Measurements from ENCODE around the gene GCNT2. TPM values are rescaled to one million over a fixed set of nuclear protein-coding genes. Genes with fewer than 3 reads are reported as not detected.

The GCNT2 gene
- total RNA-seq, 1 experiment from 2014 or later = 42.8 TPM

DNA sequence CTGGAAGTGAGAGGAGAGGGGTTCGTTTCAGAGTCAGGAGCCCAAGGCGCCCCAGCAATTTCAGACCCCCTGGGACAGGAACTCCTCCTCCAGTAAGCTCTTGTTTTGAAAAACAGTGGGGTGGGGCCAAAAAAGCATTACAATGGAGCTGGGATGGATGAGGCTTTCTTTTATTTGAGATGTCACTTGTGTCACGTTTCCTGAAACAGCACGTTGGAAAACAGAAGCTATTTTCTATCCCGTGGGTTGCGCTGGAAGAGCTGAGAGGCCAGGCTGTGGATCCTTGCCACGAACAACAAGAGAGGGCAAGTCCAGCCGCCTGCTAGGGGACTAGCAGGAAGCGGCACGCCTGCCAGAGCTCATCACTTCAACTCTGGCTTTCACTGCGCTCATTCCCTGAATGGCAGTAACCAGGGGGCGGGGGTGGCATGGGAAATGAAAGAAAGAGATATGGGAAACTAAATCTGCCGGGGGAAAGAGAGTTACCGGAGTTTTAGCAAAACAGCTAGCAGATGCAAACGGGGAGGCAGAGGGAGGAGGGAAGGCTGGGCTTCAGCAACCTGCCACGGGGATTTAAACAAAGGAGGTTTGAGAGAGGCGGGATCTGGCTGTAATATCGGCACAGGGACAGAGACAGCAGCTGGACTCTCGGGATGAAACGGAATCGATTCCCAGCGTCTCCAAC lies 34.6 kb downstream of the GCNT2 start:
- peaks cover 3% of the 10 kb centered on the region; the same call in 1 of the 2 replicates for H3K4me1 ChIP-seq (ENCODE audit: control insufficient read depth, insufficient read depth, low read length)
- ATAC-seq = no peak
- H3K36me3 ChIP-seq (ENCODE audit: control insufficient read depth, insufficient read depth, low read length) = peaks cover 3% of the 10 kb centered on the region; the same call in 1 of the 2 replicates
- ChIA-PET POLR2A (interaction anchor here (0.5 kb wide), 1 partner anchor 24 kb away, joined by 6 read pairs; no protein-coding TSS in a partner anchor), CTCF (no interaction called here)
- H3K9me3 ChIP-seq (ENCODE audit: control insufficient read depth, insufficient read depth, low read depth, low read length) = no peaks in the 10 kb centered on the region
- H3K4me3 ChIP-seq (ENCODE audit: low read depth in 2 of 2, low read length in 2 of 2) = peak overlapping the region in 1 of 2 experiments; percentile 14; a peak in 1 of 4 replicates
- no peak for DNase-seq (ENCODE audit: low read depth, low spot score)
- intact Hi-C loops (cut with micrococcal nuclease; ENCODE audit: unreplicated experiment) (no loop called here), in situ Hi-C loops (cut with HindIII; ENCODE audit: low pct_unique_long_range_greater_than_20kb, low sequenced_read_pairs) (no loop called here)
- H3K27me3 ChIP-seq (ENCODE audit: control insufficient read depth, insufficient read depth, low read length) = no peaks in the 10 kb centered on the region
- TF ChIP-seq, protein P1, sequence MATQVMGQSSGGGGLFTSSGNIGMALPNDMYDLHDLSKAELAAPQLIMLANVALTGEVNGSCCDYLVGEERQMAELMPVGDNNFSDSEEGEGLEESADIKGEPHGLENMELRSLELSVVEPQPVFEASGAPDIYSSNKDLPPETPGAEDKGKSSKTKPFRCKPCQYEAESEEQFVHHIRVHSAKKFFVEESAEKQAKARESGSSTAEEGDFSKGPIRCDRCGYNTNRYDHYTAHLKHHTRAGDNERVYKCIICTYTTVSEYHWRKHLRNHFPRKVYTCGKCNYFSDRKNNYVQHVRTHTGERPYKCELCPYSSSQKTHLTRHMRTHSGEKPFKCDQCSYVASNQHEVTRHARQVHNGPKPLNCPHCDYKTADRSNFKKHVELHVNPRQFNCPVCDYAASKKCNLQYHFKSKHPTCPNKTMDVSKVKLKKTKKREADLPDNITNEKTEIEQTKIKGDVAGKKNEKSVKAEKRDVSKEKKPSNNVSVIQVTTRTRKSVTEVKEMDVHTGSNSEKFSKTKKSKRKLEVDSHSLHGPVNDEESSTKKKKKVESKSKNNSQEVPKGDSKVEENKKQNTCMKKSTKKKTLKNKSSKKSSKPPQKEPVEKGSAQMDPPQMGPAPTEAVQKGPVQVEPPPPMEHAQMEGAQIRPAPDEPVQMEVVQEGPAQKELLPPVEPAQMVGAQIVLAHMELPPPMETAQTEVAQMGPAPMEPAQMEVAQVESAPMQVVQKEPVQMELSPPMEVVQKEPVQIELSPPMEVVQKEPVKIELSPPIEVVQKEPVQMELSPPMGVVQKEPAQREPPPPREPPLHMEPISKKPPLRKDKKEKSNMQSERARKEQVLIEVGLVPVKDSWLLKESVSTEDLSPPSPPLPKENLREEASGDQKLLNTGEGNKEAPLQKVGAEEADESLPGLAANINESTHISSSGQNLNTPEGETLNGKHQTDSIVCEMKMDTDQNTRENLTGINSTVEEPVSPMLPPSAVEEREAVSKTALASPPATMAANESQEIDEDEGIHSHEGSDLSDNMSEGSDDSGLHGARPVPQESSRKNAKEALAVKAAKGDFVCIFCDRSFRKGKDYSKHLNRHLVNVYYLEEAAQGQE (IDR thresholded peaks at IDR 0.05; ENCODE audit: insufficient read depth in 1 of 2, low read depth in 2 of 2, low read length in 1 of 2) = no peak
- TF ChIP-seq POLR2AphosphoS5 (IDR thresholded peaks at IDR 0.05; ENCODE audit: low read depth, low read length) = no peak
- H3K27ac ChIP-seq (ENCODE audit: low read length) = no peak overlapping the region
- no TSS peak for BruUV-seq (replicated peaks)

DNA sequence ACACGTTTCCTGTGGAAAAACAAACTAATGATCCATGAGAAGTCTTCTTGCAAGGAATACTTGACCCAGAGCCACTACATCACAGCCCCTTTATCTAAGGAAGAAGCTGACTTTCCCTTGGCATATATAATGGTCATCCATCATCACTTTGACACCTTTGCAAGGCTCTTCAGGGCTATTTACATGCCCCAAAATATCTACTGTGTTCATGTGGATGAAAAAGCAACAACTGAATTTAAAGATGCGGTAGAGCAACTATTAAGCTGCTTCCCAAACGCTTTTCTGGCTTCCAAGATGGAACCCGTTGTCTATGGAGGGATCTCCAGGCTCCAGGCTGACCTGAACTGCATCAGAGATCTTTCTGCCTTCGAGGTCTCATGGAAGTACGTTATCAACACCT lies 35.4 kb downstream of the GCNT2 start:
- Histone ChIP-seq H3K9me3 (ENCODE audit: control insufficient read depth, insufficient read depth, low read depth, low read length) (no peaks in the 10 kb centered on the region), H3K36me3 (ENCODE audit: control insufficient read depth, insufficient read depth, low read length) (peaks cover 3% of the 10 kb centered on the region; the same call in 1 of the 2 replicates), H3K4me3 (ENCODE audit: low read depth in 2 of 2, low read length in 2 of 2) (no peak overlapping the region), H3K27ac (ENCODE audit: low read length) (no peak overlapping the region), H3K4me1 (ENCODE audit: control insufficient read depth, insufficient read depth, low read length) (peaks cover 3% of the 10 kb centered on the region; the same call in 1 of the 2 replicates), H3K27me3 (ENCODE audit: control insufficient read depth, insufficient read depth, low read length) (no peaks in the 10 kb centered on the region)
- in situ Hi-C loops (cut with HindIII; ENCODE audit: low pct_unique_long_range_greater_than_20kb, low sequenced_read_pairs) = no loop called here
- TF ChIP-seq POLR2AphosphoS5 (IDR thresholded peaks at IDR 0.05; ENCODE audit: low read depth, low read length) (no peak), TCF7L2 (IDR thresholded peaks at IDR 0.05; ENCODE audit: low read depth, low read length) (no peak)
- TF ChIP-seq, protein P2, sequence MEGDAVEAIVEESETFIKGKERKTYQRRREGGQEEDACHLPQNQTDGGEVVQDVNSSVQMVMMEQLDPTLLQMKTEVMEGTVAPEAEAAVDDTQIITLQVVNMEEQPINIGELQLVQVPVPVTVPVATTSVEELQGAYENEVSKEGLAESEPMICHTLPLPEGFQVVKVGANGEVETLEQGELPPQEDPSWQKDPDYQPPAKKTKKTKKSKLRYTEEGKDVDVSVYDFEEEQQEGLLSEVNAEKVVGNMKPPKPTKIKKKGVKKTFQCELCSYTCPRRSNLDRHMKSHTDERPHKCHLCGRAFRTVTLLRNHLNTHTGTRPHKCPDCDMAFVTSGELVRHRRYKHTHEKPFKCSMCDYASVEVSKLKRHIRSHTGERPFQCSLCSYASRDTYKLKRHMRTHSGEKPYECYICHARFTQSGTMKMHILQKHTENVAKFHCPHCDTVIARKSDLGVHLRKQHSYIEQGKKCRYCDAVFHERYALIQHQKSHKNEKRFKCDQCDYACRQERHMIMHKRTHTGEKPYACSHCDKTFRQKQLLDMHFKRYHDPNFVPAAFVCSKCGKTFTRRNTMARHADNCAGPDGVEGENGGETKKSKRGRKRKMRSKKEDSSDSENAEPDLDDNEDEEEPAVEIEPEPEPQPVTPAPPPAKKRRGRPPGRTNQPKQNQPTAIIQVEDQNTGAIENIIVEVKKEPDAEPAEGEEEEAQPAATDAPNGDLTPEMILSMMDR (IDR thresholded peaks at IDR 0.05) = no peak
- ATAC-seq (no peak), DNase-seq (ENCODE audit: low read depth, low spot score) (no peak)
- POLR2A ChIA-PET = no interaction called here
- no TSS peak for BruUV-seq (replicated peaks)
- CTCF ChIA-PET = no interaction called here
- intact Hi-C loops (cut with micrococcal nuclease; ENCODE audit: unreplicated experiment) = no loop called here

DNA sequence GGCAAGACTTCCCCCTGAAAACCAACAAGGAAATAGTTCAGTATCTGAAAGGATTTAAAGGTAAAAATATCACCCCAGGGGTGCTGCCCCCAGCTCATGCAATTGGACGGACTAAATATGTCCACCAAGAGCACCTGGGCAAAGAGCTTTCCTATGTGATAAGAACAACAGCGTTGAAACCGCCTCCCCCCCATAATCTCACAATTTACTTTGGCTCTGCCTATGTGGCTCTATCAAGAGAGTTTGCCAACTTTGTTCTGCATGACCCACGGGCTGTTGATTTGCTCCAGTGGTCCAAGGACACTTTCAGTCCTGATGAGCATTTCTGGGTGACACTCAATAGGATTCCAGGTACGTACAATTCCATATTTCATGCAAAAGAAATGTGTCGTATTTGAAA lies 35.8 kb downstream of the GCNT2 start:
- no peak overlapping the region for H3K4me3 ChIP-seq (ENCODE audit: low read depth in 2 of 2, low read length in 2 of 2)
- no peaks in the 10 kb centered on the region for H3K27me3 ChIP-seq (ENCODE audit: control insufficient read depth, insufficient read depth, low read length)
- no peaks in the 10 kb centered on the region for H3K9me3 ChIP-seq (ENCODE audit: control insufficient read depth, insufficient read depth, low read depth, low read length)
- TF ChIP-seq SIN3A (IDR thresholded peaks at IDR 0.05; ENCODE audit: borderline replicate concordance, insufficient read depth, low read depth, low read length) = no peak
- TF ChIP-seq, protein P2 (IDR thresholded peaks at IDR 0.05) = no peak
- no peak for TF ChIP-seq POLR2AphosphoS5 (IDR thresholded peaks at IDR 0.05; ENCODE audit: low read depth, low read length)
- TF ChIP-seq TCF7L2 (IDR thresholded peaks at IDR 0.05; ENCODE audit: low read depth, low read length) = no peak
- TF ChIP-seq, protein P1 (IDR thresholded peaks at IDR 0.05; ENCODE audit: insufficient read depth in 1 of 2, low read depth in 2 of 2, low read length in 1 of 2) = no peak
- CTCF ChIA-PET = no interaction called here
- no peak for DNase-seq (ENCODE audit: low read depth, low spot score)
- peaks cover 3% of the 10 kb centered on the region; the same call in 1 of the 2 replicates for H3K36me3 ChIP-seq (ENCODE audit: control insufficient read depth, insufficient read depth, low read length)
- no peak for ATAC-seq
- in situ Hi-C loops (cut with HindIII; ENCODE audit: low pct_unique_long_range_greater_than_20kb, low sequenced_read_pairs) (no loop called here), intact Hi-C loops (cut with micrococcal nuclease; ENCODE audit: unreplicated experiment) (no loop called here)
- no TSS peak for BruUV-seq (replicated peaks)
- POLR2A ChIA-PET = no interaction called here
- no peak overlapping the region for H3K27ac ChIP-seq (ENCODE audit: low read length)
- peaks cover 3% of the 10 kb centered on the region; the same call in 1 of the 2 replicates for H3K4me1 ChIP-seq (ENCODE audit: control insufficient read depth, insufficient read depth, low read length)

Measured in Panc1 (cell line).